K562 (cell line): ENCODE data around the gene HAGHL. TPM values are rescaled to one million over a fixed set of nuclear protein-coding genes. Genes with fewer than 3 reads are reported as not detected.

Source experiments
- CCNT2 ChIP-seq: IDR thresholded peaks from 2 replicates; pipeline ENCODE4 v1.6.1; 2011; ENCODE audit warnings: borderline replicate concordance, low read depth, mild to moderate bottlenecking, moderate library complexity, mixed read lengths, low read length; ENCODE audit not compliant: insufficient read length; ENCODE audit errors: extremely low read depth
- GATA2 ChIP-seq: sonication (generic); formaldehyde crosslinking; IDR thresholded peaks from 2 replicates; pipeline ENCODE4 v1.4.0; 2020; ENCODE audit warnings: mild to moderate bottlenecking, missing genetic modification reagents
- HMGN3 ChIP-seq: IDR thresholded peaks from 2 replicates; pipeline ENCODE4 v1.6.1; 2011; ENCODE audit warnings: borderline replicate concordance, low read depth, mild to moderate bottlenecking, mixed read lengths, low read length; ENCODE audit not compliant: insufficient read length; ENCODE audit errors: extremely low read depth
- RBM25 ChIP-seq: fragments of 200-400 bp; formaldehyde crosslinking; IDR thresholded peaks from 2 replicates; pipeline ENCODE4 v1.6.1; 2018; ENCODE audit warnings: low read length, low read depth, moderate library complexity; ENCODE audit not compliant: severe bottlenecking
- SMAD3 ChIP-seq: fragments of 450-650 bp; formaldehyde crosslinking; conservative IDR thresholded peaks from 2 replicates; pipeline ENCODE4 v1.4.0; 2020; ENCODE audit warnings: mild to moderate bottlenecking
- TBP ChIP-seq: optimal IDR thresholded peaks from 2 replicates; pipeline ENCODE3; 2011; ENCODE audit warnings: low read depth, low read length, improper control_type of control experiment
- ZC3H8 ChIP-seq: fragments of 450-650 bp; IDR thresholded peaks from 2 replicates; pipeline ENCODE4 v1.6.1; 2017
- ZFPM2 ChIP-seq: fragments of 250-450 bp; sonication (Bioruptor Pico); IDR thresholded peaks from 2 replicates; pipeline ENCODE4 v1.5.1; 2022; ENCODE audit warnings: mild to moderate bottlenecking
- ZNF140 ChIP-seq: fragments of 250-450 bp; sonication (Bioruptor Pico); IDR thresholded peaks from 2 replicates; pipeline ENCODE4 v1.8.0; 2021; ENCODE audit warnings: moderate library complexity, mild to moderate bottlenecking, inconsistent platforms
- ZNF146 ChIP-seq: IDR thresholded peaks from one replicate; pipeline ENCODE4 v1.6.1; 2018; ENCODE audit warnings: missing compliant biosample characterization; ENCODE audit not compliant: unreplicated experiment
- ZNF165 ChIP-seq: fragments of 250-450 bp; sonication (Bioruptor Pico); IDR thresholded peaks from 2 replicates; pipeline ENCODE4 v1.4.0; 2020; ENCODE audit warnings: borderline replicate concordance
- ZNF668 ChIP-seq: fragments of 250-450 bp; sonication (Bioruptor Pico); IDR thresholded peaks from 2 replicates; pipeline ENCODE4 v1.8.0; 2022; ENCODE audit warnings: mild to moderate bottlenecking, inconsistent platforms
- polyA plus RNA-seq, 8 experiments: library from polyadenylated mRNA; depleted of rRNA in 4 of 8; stranded (reverse) in 5 of 8; unstranded in 3 of 8; fragments of >200 nt; fragmentation: Nextera tagmentation in 2 of 8; fragmentation: Illumina TruSeq in 1 of 8; extraction: Ambion mirVana in 2 of 8; extraction: Trizol in 1 of 8; gene quantifications; 2 replicates each; pipeline versions ENCODE4 v1.2.1 to v1.2.3, GENCODE V29; 2011 to 2014; ENCODE audit warnings: inconsistent platforms in 1 of 8, missing spikeins in 1 of 8
- total RNA-seq, 7 experiments: library from RNA; depleted of rRNA in 6 of 7; stranded (reverse); fragments of >200 nt in 6 of 7; fragmentation: Illumina TruSeq in 2 of 7; extraction: Trizol in 2 of 7; gene quantifications; 2 replicates each; pipeline versions ENCODE4 v1.2.1 to v1.2.3, GENCODE V29; 2011 to 2021; ENCODE audit warnings: low replicate concordance in 1 of 7
- TF ChIP-seq, protein P1 (sequence below): sonication (generic); formaldehyde crosslinking; IDR thresholded peaks from 2 replicates; pipeline ENCODE4 v1.8.0; 2022; ENCODE audit warnings: mild to moderate bottlenecking, missing genetic modification reagents
- TF ChIP-seq, protein P2 (sequence below): fragments of 450-650 bp; IDR thresholded peaks from 2 replicates; pipeline ENCODE4 v1.6.1; 2016; ENCODE audit warnings: borderline replicate concordance
- TF ChIP-seq, protein P3 (sequence below), 2 experiments: fragments of 450-650 bp; conservative IDR thresholded peaks; 2 replicates each; pipeline ENCODE4 v1.6.1; 2017; ENCODE audit warnings: mild to moderate bottlenecking in 2 of 2, moderate library complexity in 2 of 2
- TF ChIP-seq, protein P4 (sequence below): sonication (generic); formaldehyde crosslinking; IDR thresholded peaks from 2 replicates; pipeline ENCODE4 v1.8.0; 2022; ENCODE audit warnings: mild to moderate bottlenecking, low read depth, missing genetic modification reagents
- TF ChIP-seq, protein P5 (sequence below): sonication (generic); formaldehyde crosslinking; IDR thresholded peaks from 2 replicates; pipeline ENCODE4 v1.8.0; 2022; ENCODE audit warnings: mild to moderate bottlenecking, missing genetic modification reagents
- TF ChIP-seq, protein P6 (sequence below): fragments of 250-450 bp; sonication (Bioruptor Pico); IDR thresholded peaks from 2 replicates; pipeline ENCODE4 v1.8.0; 2021; ENCODE audit warnings: moderate library complexity, mild to moderate bottlenecking, inconsistent platforms

HAGHL gene
- total and polyA plus RNA-seq, 9 of the 15 experiments (the other 6 are each of a cell fraction or from before 2014, with no cell fraction given) = 0.31 to 83.4 (median 20.7) TPM

DNA sequence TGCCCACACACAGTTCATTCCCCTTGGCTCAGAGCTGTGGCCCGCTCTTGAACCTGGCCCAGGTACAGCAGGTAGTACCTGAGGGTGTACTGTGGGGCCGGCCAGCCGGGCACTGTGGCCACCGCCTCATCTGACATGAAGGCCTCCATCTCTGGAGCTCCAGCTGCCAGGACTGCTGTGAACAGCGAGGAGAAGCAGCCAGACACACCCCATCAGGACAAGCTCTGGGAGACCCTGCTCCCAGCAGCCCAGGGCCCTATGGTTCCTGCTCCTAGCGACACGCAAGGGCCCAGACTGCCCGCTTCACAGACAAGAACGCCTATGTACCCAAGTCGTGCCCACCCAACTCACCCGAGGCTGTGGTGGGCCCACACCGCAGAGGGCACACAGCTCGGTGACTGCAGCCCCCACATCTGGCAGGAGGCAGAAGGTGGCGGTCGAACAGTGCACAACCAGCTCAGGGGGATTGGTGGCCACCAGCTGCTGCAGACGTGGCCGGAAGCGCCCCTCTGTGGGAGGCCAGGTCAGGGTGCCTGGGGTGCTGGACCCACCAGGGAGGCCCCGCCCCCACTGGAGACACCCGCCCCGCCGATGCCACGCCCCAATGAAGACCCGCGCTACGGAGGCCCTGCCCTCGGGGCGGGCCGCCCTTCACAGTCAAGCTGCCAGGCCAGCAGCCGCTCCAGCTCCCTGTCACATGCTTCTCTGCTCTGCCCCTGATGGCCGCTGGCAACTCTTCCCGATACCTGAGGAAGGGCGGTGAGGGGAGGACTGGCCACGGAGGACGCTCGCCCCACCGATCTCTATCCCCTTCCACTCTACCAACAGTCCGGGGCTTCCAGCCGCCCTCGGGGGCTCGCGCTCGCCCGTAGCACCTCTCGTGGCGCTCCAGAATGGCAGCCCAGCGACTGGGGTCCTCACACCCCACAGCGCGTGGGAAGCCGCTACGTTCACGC, 47.8 kb upstream of the HAGHL start (continued):
- TF ChIP-seq, protein P1, sequence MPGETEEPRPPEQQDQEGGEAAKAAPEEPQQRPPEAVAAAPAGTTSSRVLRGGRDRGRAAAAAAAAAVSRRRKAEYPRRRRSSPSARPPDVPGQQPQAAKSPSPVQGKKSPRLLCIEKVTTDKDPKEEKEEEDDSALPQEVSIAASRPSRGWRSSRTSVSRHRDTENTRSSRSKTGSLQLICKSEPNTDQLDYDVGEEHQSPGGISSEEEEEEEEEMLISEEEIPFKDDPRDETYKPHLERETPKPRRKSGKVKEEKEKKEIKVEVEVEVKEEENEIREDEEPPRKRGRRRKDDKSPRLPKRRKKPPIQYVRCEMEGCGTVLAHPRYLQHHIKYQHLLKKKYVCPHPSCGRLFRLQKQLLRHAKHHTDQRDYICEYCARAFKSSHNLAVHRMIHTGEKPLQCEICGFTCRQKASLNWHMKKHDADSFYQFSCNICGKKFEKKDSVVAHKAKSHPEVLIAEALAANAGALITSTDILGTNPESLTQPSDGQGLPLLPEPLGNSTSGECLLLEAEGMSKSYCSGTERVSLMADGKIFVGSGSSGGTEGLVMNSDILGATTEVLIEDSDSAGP = no peak
- TF ChIP-seq, protein P2, sequence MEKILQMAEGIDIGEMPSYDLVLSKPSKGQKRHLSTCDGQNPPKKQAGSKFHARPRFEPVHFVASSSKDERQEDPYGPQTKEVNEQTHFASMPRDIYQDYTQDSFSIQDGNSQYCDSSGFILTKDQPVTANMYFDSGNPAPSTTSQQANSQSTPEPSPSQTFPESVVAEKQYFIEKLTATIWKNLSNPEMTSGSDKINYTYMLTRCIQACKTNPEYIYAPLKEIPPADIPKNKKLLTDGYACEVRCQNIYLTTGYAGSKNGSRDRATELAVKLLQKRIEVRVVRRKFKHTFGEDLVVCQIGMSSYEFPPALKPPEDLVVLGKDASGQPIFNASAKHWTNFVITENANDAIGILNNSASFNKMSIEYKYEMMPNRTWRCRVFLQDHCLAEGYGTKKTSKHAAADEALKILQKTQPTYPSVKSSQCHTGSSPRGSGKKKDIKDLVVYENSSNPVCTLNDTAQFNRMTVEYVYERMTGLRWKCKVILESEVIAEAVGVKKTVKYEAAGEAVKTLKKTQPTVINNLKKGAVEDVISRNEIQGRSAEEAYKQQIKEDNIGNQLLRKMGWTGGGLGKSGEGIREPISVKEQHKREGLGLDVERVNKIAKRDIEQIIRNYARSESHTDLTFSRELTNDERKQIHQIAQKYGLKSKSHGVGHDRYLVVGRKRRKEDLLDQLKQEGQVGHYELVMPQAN = peak; percentile 78
- no peak for TF ChIP-seq ZNF146 (CRISPR knock-in tag)
- TF ChIP-seq ZC3H8 = no peak
- TF ChIP-seq ZNF668 = no peak
- TF ChIP-seq ZNF165 (CRISPR knock-in tag) = no peak
- TF ChIP-seq, protein P3, sequence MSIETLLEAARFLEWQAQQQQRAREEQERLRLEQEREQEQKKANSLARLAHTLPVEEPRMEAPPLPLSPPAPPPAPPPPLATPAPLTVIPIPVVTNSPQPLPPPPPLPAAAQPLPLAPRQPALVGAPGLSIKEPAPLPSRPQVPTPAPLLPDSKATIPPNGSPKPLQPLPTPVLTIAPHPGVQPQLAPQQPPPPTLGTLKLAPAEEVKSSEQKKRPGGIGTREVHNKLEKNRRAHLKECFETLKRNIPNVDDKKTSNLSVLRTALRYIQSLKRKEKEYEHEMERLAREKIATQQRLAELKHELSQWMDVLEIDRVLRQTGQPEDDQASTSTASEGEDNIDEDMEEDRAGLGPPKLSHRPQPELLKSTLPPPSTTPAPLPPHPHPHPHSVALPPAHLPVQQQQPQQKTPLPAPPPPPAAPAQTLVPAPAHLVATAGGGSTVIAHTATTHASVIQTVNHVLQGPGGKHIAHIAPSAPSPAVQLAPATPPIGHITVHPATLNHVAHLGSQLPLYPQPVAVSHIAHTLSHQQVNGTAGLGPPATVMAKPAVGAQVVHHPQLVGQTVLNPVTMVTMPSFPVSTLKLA (conservative IDR thresholded peaks at IDR 0.05) = peak in 1 of 2 experiments; percentile 55; a peak in 3 of 4 replicates
- no peak for TF ChIP-seq ZFPM2 (CRISPR knock-in tag)
- no peak for TF ChIP-seq RBM25
- TF ChIP-seq CCNT2 = no peak
- TF ChIP-seq GATA2 (CRISPR knock-in tag) = no peak
- TF ChIP-seq, protein P4, sequence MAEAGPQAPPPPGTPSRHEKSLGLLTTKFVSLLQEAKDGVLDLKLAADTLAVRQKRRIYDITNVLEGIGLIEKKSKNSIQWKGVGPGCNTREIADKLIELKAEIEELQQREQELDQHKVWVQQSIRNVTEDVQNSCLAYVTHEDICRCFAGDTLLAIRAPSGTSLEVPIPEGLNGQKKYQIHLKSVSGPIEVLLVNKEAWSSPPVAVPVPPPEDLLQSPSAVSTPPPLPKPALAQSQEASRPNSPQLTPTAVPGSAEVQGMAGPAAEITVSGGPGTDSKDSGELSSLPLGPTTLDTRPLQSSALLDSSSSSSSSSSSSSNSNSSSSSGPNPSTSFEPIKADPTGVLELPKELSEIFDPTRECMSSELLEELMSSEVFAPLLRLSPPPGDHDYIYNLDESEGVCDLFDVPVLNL (CRISPR knock-in tag) = 0 out of 2 replicates have a peak, but pooled peaks have one; percentile 25
- peak; percentile 49 for TF ChIP-seq TBP
- peak; percentile 69 for TF ChIP-seq HMGN3
- no peak for TF ChIP-seq ZNF140
- TF ChIP-seq, protein P5, sequence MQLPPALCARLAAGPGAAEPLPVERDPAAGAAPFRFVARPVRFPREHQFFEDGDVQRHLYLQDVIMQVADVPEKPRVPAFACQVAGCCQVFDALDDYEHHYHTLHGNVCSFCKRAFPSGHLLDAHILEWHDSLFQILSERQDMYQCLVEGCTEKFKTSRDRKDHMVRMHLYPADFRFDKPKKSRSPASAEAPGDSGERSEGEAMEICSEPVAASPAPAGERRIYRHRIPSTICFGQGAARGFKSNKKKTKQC (CRISPR knock-in tag) = peak; percentile 60; the same call in 1 of the 2 replicates
- TF ChIP-seq, protein P6, sequence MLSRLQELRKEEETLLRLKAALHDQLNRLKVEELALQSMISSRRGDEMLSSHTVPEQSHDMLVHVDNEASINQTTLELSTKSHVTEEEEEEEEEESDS (CRISPR knock-in tag) = no peak
- TF ChIP-seq SMAD3 (CRISPR knock-in tag) = no peak
